H1 (cell line): ENCODE data around the gene OR6C75. TPM values are rescaled to one million over a fixed set of nuclear protein-coding genes. Genes with fewer than 3 reads are reported as not detected.
"Not testable (repeated sequence)": the region's sequence is repeated elsewhere in the genome, so short reads cannot be mapped to it uniquely, and the experiment has no call there.

Source experiments
- CTCF ChIA-PET: fragments of 300-600 bp; sonication (Branson Sonifier 250); formaldehyde crosslinking; loops from one replicate; lab custom pipeline; 2021; ENCODE audit not compliant: partially characterized antibody; lab: Charles Lee
- POLR2A ChIA-PET: fragments of 300-600 bp; sonication (Branson Sonifier 250); formaldehyde crosslinking; loops from one replicate; lab custom pipeline; 2021; ENCODE audit warnings: inconsistent platforms; ENCODE audit not compliant: partially characterized antibody; lab: Charles Lee
- DNase-seq, 2 experiments: peaks; one replicate each; pipeline versions ENCODE4 v3.0.0 to v3.0.0-alpha.2; 2010 to 2022; ENCODE audit warnings: low spot score in 2 of 2, low read depth in 1 of 2, mixed read lengths in 1 of 2
- FAIRE-seq: peaks from 2 replicates; lab custom pipeline; 2011; peaks lifted over from hg19 to GRCh38; lab: Jason Lieb, UNC
- H2AFZ ChIP-seq: 2 replicates; pipeline ENCODE4 v1.8.1; 2012; ENCODE audit warnings: low read length, inconsistent platforms
- H2AK5ac ChIP-seq: 2 replicates; pipeline ENCODE4 v1.6.1; 2013; ENCODE audit warnings: low read depth, low read length
- H2BK120ac ChIP-seq: replicated peaks from 2 replicates; pipeline ENCODE3; 2013; ENCODE audit warnings: low read depth, low read length, inconsistent platforms
- H2BK12ac ChIP-seq: 2 replicates; pipeline ENCODE4 v1.6.1; 2013; ENCODE audit warnings: low read depth, low read length
- H2BK15ac ChIP-seq: 2 replicates; pipeline ENCODE4 v1.6.1; 2013; ENCODE audit warnings: low read length
- H2BK20ac ChIP-seq: 2 replicates; pipeline ENCODE4 v1.6.1; 2013; ENCODE audit warnings: low read length
- H2BK5ac ChIP-seq: 2 replicates; pipeline ENCODE4 v1.6.1; 2013; ENCODE audit warnings: low read depth, low read length
- H3K14ac ChIP-seq: 2 replicates; pipeline ENCODE4 v1.6.1; 2013; ENCODE audit warnings: inconsistent platforms; ENCODE audit not compliant: insufficient read length
- H3K18ac ChIP-seq: 2 replicates; pipeline ENCODE4 v1.6.1; 2013; ENCODE audit warnings: low read length; ENCODE audit errors: extremely low read depth
- H3K23ac ChIP-seq: 2 replicates; pipeline ENCODE4 v1.6.1; 2013; ENCODE audit warnings: inconsistent platforms; ENCODE audit not compliant: insufficient read length
- H3K23me2 ChIP-seq: 2 replicates; pipeline ENCODE4 v1.6.1; 2013; ENCODE audit warnings: low read depth, low read length
- H3K27ac ChIP-seq: 2 replicates; pipeline ENCODE4 v1.6.1; 2011; ENCODE audit warnings: low read depth, low read length, inconsistent platforms
- H3K27me3 ChIP-seq, 4 experiments: replicated peaks in 1 of 4; 1 replicate in 1 of 4; 2 replicates in 3 of 4; pipeline versions ENCODE4 v1.6.1 to v1.8.1; 2011 to 2013; ENCODE audit warnings: low read length in 3 of 4, mild to moderate bottlenecking in 3 of 4, inconsistent platforms in 2 of 4, mixed read lengths in 2 of 4, moderate library complexity in 1 of 4; ENCODE audit not compliant: control insufficient read depth in 3 of 4, insufficient read depth in 3 of 4; ENCODE audit errors: extremely low read depth in 1 of 4
- H3K36me3 ChIP-seq, 4 experiments: 2 replicates each; pipeline versions ENCODE4 v1.6.1 to v1.8.1; 2011 to 2013; ENCODE audit warnings: mild to moderate bottlenecking in 4 of 4, low read length in 3 of 4, moderate library complexity in 2 of 4, control low read depth in 1 of 4, inconsistent platforms in 1 of 4; ENCODE audit not compliant: insufficient read depth in 4 of 4, control insufficient read depth in 2 of 4
- H3K4ac ChIP-seq: replicated peaks from 2 replicates; pipeline ENCODE3; 2013; ENCODE audit warnings: low read length, low read depth, mixed read lengths, inconsistent platforms; ENCODE audit not compliant: insufficient read length
- H3K4me1 ChIP-seq, 4 experiments: replicated peaks in 1 of 4; 1 replicate in 1 of 4; 2 replicates in 3 of 4; pipeline versions ENCODE4 v1.6.1 to v1.8.1; 2011 to 2013; ENCODE audit warnings: low read length in 3 of 4, inconsistent platforms in 2 of 4, mixed read lengths in 1 of 4; ENCODE audit not compliant: insufficient read depth in 4 of 4, control insufficient read depth in 3 of 4
- H3K4me2 ChIP-seq, 2 experiments: 2 replicates each; pipeline versions ENCODE4 v1.6.1 to v1.8.1; 2011 to 2013; ENCODE audit warnings: low read depth in 2 of 2, low read length in 2 of 2, control low read depth in 1 of 2, inconsistent platforms in 1 of 2, mild to moderate bottlenecking in 1 of 2; ENCODE audit not compliant: insufficient read depth in 1 of 2
- H3K4me3 ChIP-seq, 4 experiments: fragments of 200-600, 300-600 bp in 1 of 4; sonication (generic), shearing (Covaris generic), sonication (Bioruptor Twin) in 1 of 4; 2 replicates each; pipeline versions ENCODE4 v1.5.1 to v1.8.1; 2011 to 2016; ENCODE audit warnings: low read length in 4 of 4, low read depth in 3 of 4, control low read depth in 2 of 4, inconsistent platforms in 2 of 4, mild to moderate bottlenecking in 2 of 4, mixed read lengths in 1 of 4, moderate library complexity in 1 of 4; ENCODE audit not compliant: insufficient read depth in 2 of 4; ENCODE audit errors: extremely low read depth in 1 of 4
- H3K56ac ChIP-seq: replicated peaks from 2 replicates; pipeline ENCODE3; 2013; ENCODE audit warnings: low read depth, mild to moderate bottlenecking, mixed read lengths, low read length, inconsistent platforms; ENCODE audit not compliant: insufficient read length
- H3K79me1 ChIP-seq: 2 replicates; pipeline ENCODE4 v1.6.1; 2013; ENCODE audit warnings: low read depth, low read length, control low read depth
- H3K79me2 ChIP-seq, 2 experiments: 2 replicates each; pipeline versions ENCODE4 v1.6.1 to v1.8.1; 2012 to 2013; ENCODE audit warnings: low read length in 2 of 2, mild to moderate bottlenecking in 2 of 2, inconsistent platforms in 1 of 2; ENCODE audit not compliant: insufficient read depth in 2 of 2, control insufficient read depth in 1 of 2
- H3K9ac ChIP-seq, 4 experiments: replicated peaks in 1 of 4; 1 replicate in 1 of 4; 2 replicates in 3 of 4; pipeline versions ENCODE4 v1.6.1 to v1.8.1; 2011 to 2013; ENCODE audit warnings: low read depth in 3 of 4, low read length in 3 of 4, control low read depth in 2 of 4, mild to moderate bottlenecking in 2 of 4, moderate library complexity in 2 of 4, inconsistent platforms in 1 of 4; ENCODE audit errors: extremely low read depth in 1 of 4
- H3K9me3 ChIP-seq, 2 experiments: 2 replicates each; pipeline versions ENCODE4 v1.6.1 to v1.8.1; 2012 to 2013; ENCODE audit warnings: mild to moderate bottlenecking in 2 of 2, moderate library complexity in 2 of 2, control low read depth in 1 of 2, inconsistent platforms in 1 of 2, low read depth in 1 of 2, low read length in 1 of 2, mixed read lengths in 1 of 2; ENCODE audit not compliant: insufficient read depth in 2 of 2
- H4K20me1 ChIP-seq, 2 experiments: replicated peaks in 1 of 2; 2 replicates each; pipeline versions ENCODE3 to v1.8.1; 2011 to 2013; ENCODE audit warnings: inconsistent platforms in 2 of 2, low read length in 2 of 2, mild to moderate bottlenecking in 1 of 2; ENCODE audit not compliant: insufficient read depth in 2 of 2, control insufficient read depth in 1 of 2
- H4K5ac ChIP-seq: 2 replicates; pipeline ENCODE4 v1.6.1; 2013; ENCODE audit warnings: low read length, low read depth, mixed read lengths, inconsistent platforms; ENCODE audit not compliant: insufficient read length
- H4K8ac ChIP-seq: 2 replicates; pipeline ENCODE4 v1.8.0; 2013; ENCODE audit warnings: mild to moderate bottlenecking, moderate library complexity, low read length, inconsistent platforms; ENCODE audit not compliant: insufficient read depth; ENCODE audit errors: extremely low read depth
- H4K91ac ChIP-seq: replicated peaks from 2 replicates; pipeline ENCODE3; 2013; ENCODE audit warnings: low read length, mixed read lengths, inconsistent platforms; ENCODE audit not compliant: insufficient read length
- WGBS, 2 experiments: shearing (Covaris generic) in 1 of 2; methylation state at CpG; one replicate each; pipeline versions ENCODE4 v1.1.6 to v1.1.7; 2013 to 2015; ENCODE audit warnings: low lambda C conversion rate in 2 of 2, mixed read lengths in 2 of 2, inconsistent platforms in 1 of 2, low coverage in 1 of 2, missing lambda C conversion rate in 1 of 2; ENCODE audit not compliant: insufficient replicate concordance in 2 of 2, insufficient coverage in 1 of 2, insufficient read length in 1 of 2; ENCODE audit errors: extremely low coverage in 1 of 2, missing lambda C conversion rate in 1 of 2; 5-methylcytosine and 5-hydroxymethylcytosine counted together
- polyA plus RNA-seq, 7 experiments: library from polyadenylated mRNA; depleted of rRNA in 3 of 7; stranded (reverse) in 5 of 7; unstranded in 2 of 7; fragments of >200 nt in 5 of 7; fragments of 200-250 nt in 2 of 7; gene quantifications; 1 replicate in 5 of 7; 2 replicates in 1 of 7; 4 replicates in 1 of 7; pipeline versions ENCODE4 v1.2.1 to v1.2.3, GENCODE V29; 2011 to 2013; ENCODE audit warnings: missing spikeins in 2 of 7, mixed read lengths in 2 of 7
- total RNA-seq: library from RNA; stranded (reverse); fragmentation: NEBNext Ultra II Directional; extraction: Animal tissue kit (Norgen Biotek cat#: 25700); gene quantifications from 2 replicates; pipeline ENCODE4 v1.2.1, GENCODE V29; 2021

The OR6C75 gene
- total and polyA plus RNA-seq, 2 of the 8 experiments (the other 6 are each of a cell fraction or from before 2014, with no cell fraction given), result not detected

DNA sequence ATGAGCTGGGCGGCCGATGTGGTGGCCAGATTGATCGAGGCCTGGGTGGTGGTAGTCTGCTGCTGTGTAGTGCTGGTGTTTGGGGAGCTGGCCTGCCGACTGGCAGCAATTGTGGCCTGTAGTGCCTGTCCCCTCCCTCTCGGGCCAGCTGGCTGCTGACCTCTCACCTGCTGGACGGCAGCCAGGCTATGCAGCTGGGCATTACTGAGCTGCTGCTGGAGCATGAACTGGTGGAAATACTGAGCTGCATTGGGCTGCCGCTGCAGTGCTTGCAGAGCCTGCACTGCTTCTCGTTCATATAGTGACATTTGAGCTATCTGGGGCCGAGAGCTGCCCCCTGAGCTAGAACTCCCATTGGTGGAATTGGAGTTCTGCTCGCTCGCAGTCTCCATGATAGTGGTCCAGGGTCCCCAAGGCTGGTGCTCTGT is 51.6 kb downstream of the OR6C75 start:
- H3K18ac ChIP-seq, H3K4ac ChIP-seq, H2AFZ ChIP-seq, H2AK5ac ChIP-seq, H3K23ac ChIP-seq, CTCF ChIA-PET, H3K4me3 ChIP-seq, H3K14ac ChIP-seq, H4K8ac ChIP-seq, H4K91ac ChIP-seq, H4K5ac ChIP-seq, H3K27me3 ChIP-seq, H3K4me1 ChIP-seq, H4K20me1 ChIP-seq, H2BK12ac ChIP-seq, H2BK5ac ChIP-seq, H3K36me3 ChIP-seq, H3K9ac ChIP-seq, H2BK20ac ChIP-seq, H3K79me2 ChIP-seq, H3K79me1 ChIP-seq, H2BK15ac ChIP-seq, H3K56ac ChIP-seq, H3K27ac ChIP-seq, H2BK120ac ChIP-seq, H3K23me2 ChIP-seq, FAIRE-seq, H3K9me3 ChIP-seq: not testable (repeated sequence)
- WGBS, 2 experiments, result 81% methylated on average over 11 of the region's 11 CpGs; no CpG with 5 or more reads in 1 of the 2 experiments
- DNase-seq, result peak in 1 of 2 experiments; percentile 60
- POLR2A ChIA-PET, result interaction anchor here (0.5 kb wide), 1 partner anchor 24 kb away, joined by 3 read pairs; no protein-coding TSS in a partner anchor
- H3K4me2 ChIP-seq, result peak overlapping the region in 1 of 2 experiments; percentile 28; a peak in 1 of 4 replicates

DNA sequence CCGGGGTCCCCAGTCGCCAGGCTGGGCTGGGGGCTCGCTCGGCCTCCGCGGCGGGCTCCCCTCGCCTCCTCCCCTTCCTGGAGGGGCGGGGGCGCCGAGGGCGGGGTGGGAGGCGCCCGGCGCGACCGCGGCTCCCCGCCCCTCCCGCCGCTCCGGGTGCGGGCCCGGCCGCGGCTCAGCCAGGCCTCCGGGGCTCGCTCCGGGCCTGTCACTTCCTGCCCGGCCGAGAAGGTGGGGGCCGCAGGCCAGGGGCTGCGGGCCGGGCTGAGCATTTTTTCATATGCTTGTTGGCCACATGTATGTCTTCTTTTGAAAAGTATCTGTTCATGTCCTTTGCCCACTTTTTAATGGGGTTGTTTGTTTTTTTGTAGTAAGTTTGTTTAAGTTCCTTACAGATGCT is 52.1 kb downstream of the OR6C75 start:
- H3K79me1 ChIP-seq, H3K4ac ChIP-seq, H3K4me1 ChIP-seq, FAIRE-seq, H3K14ac ChIP-seq, H4K20me1 ChIP-seq, H3K9me3 ChIP-seq, H3K79me2 ChIP-seq, H4K91ac ChIP-seq, H4K5ac ChIP-seq, H3K27ac ChIP-seq, H3K27me3 ChIP-seq, H4K8ac ChIP-seq, H3K18ac ChIP-seq, H2AK5ac ChIP-seq, H3K23ac ChIP-seq, H2BK120ac ChIP-seq, H3K23me2 ChIP-seq, H2BK5ac ChIP-seq, CTCF ChIA-PET, H3K36me3 ChIP-seq, H2BK20ac ChIP-seq, H2BK12ac ChIP-seq, DNase-seq, H3K9ac ChIP-seq, H3K56ac ChIP-seq, H2BK15ac ChIP-seq, H3K4me2 ChIP-seq: not testable (repeated sequence)
- POLR2A ChIA-PET, result interaction anchor here (0.5 kb wide), 1 partner anchor 24 kb away, joined by 3 read pairs; no protein-coding TSS in a partner anchor
- Histone ChIP-seq H2AFZ (0 out of 2 replicates have a peak overlapping the region, but pooled peaks have one; percentile 31), H3K4me3 (peak overlapping the region in 1 of 4 experiments; percentile 43; a peak in 1 of 8 replicates)
- no CpG with 5 or more reads among the region's 34 CpGs for WGBS, 2 experiments
